K562 (cell line): ENCODE data around the gene KLB. TPM values are rescaled to one million over a fixed set of nuclear protein-coding genes. Genes with fewer than 3 reads are reported as not detected.

Experiments
- POLR2A ChIP-seq: fragments of 450-650 bp; conservative IDR thresholded peaks from 2 replicates; pipeline ENCODE4 v1.6.1; 2016
- SUPT5H ChIP-seq: fragments of 450-650 bp; IDR thresholded peaks from 2 replicates; pipeline ENCODE4 v1.6.1; 2016
- ZBTB17 ChIP-seq: fragments of 450-650 bp; formaldehyde crosslinking; IDR thresholded peaks from 2 replicates; pipeline ENCODE4 v1.4.0; 2020; ENCODE audit warnings: mild to moderate bottlenecking
- ZNF23 ChIP-seq: fragments of 250-450 bp; sonication (Bioruptor Pico); IDR thresholded peaks from 2 replicates; pipeline ENCODE4 v1.4.0; 2020; ENCODE audit warnings: mild to moderate bottlenecking
- ZNF3 ChIP-seq: fragments of 250-450 bp; sonication (Bioruptor Pico); IDR thresholded peaks from 2 replicates; pipeline ENCODE4 v1.5.0; 2021; ENCODE audit warnings: mild to moderate bottlenecking, moderate library complexity
- ZNF507 ChIP-seq: conservative IDR thresholded peaks from 2 replicates; pipeline ENCODE4 v1.6.1; 2017; ENCODE audit warnings: missing genetic modification characterization, missing compliant biosample characterization
- polyA plus RNA-seq, 8 experiments: library from polyadenylated mRNA; depleted of rRNA in 4 of 8; stranded (reverse) in 5 of 8; unstranded in 3 of 8; fragments of >200 nt; fragmentation: Nextera tagmentation in 2 of 8; fragmentation: Illumina TruSeq in 1 of 8; extraction: Ambion mirVana in 2 of 8; extraction: Trizol in 1 of 8; gene quantifications; 2 replicates each; pipeline versions ENCODE4 v1.2.1 to v1.2.3, GENCODE V29; 2011 to 2014; ENCODE audit warnings: inconsistent platforms in 1 of 8, missing spikeins in 1 of 8
- total RNA-seq, 7 experiments: library from RNA; depleted of rRNA in 6 of 7; stranded (reverse); fragments of >200 nt in 6 of 7; fragmentation: Illumina TruSeq in 2 of 7; extraction: Trizol in 2 of 7; gene quantifications; 2 replicates each; pipeline versions ENCODE4 v1.2.1 to v1.2.3, GENCODE V29; 2011 to 2021; ENCODE audit warnings: low replicate concordance in 1 of 7
- TF ChIP-seq, protein P1 (sequence below): sonication (generic); formaldehyde crosslinking; IDR thresholded peaks from 2 replicates; pipeline ENCODE4 v1.8.0; 2022; ENCODE audit warnings: mild to moderate bottlenecking, missing genetic modification reagents
- TF ChIP-seq, protein P2 (sequence below), 2 experiments: fragments of 450-650 bp in 1 of 2; IDR thresholded peaks; 2 replicates each; pipeline ENCODE4 v1.6.1; 2011 to 2017; ENCODE audit warnings: low read depth in 2 of 2, antibody characterized with exemption in 1 of 2, borderline replicate concordance in 1 of 2, low read length in 1 of 2, mild to moderate bottlenecking in 1 of 2, mixed read lengths in 1 of 2; ENCODE audit not compliant: control insufficient read depth in 1 of 2
- TF ChIP-seq, protein P3 (sequence below): fragments of 250-450 bp; sonication (Bioruptor Pico); IDR thresholded peaks from 2 replicates; pipeline ENCODE4 v1.4.0; 2020
- TF ChIP-seq, protein P4 (sequence below): fragments of 450-650 bp; formaldehyde crosslinking; IDR thresholded peaks from 2 replicates; pipeline ENCODE4 v1.4.0; 2022; ENCODE audit warnings: mild to moderate bottlenecking, moderate library complexity

Gene KLB
- total and polyA plus RNA-seq, 9 of the 15 experiments (the other 6 are each of a cell fraction or from before 2014, with no cell fraction given) = 0.04 to 0.13 TPM; not detected in 7

DNA sequence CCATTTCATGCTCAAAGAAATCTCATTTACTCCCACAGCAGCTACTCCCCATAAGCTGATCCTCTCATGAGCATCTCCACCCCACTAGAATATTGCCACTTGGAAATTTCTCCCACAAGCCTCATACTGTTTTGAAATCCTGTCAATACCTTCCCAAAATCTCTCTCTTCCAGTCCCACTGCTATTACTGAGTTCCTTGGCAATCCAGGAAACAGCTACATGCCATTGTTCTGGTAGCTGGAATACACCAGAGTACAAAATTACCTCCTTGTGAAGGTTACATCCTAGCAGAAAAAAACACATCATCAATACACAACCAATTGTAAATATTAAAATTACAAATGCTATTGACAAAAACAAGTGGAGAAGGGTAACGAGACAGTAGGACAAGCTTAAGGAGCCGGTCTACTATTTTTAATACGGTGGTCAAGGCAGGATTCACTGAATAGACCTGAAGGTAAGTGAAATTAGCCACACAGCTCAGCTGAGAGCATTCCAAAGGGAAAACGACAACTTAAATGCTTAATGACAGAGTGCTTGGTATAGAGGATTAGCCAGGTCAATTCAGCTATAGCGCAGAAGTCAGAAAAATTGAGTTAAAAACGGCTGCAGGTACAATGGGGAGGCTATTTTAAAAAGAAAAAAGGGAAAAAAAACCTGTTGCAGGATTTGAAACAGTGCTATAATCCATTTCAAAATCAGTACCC, 45.6 kb downstream of the KLB start (continued):
- TF ChIP-seq, protein P1, sequence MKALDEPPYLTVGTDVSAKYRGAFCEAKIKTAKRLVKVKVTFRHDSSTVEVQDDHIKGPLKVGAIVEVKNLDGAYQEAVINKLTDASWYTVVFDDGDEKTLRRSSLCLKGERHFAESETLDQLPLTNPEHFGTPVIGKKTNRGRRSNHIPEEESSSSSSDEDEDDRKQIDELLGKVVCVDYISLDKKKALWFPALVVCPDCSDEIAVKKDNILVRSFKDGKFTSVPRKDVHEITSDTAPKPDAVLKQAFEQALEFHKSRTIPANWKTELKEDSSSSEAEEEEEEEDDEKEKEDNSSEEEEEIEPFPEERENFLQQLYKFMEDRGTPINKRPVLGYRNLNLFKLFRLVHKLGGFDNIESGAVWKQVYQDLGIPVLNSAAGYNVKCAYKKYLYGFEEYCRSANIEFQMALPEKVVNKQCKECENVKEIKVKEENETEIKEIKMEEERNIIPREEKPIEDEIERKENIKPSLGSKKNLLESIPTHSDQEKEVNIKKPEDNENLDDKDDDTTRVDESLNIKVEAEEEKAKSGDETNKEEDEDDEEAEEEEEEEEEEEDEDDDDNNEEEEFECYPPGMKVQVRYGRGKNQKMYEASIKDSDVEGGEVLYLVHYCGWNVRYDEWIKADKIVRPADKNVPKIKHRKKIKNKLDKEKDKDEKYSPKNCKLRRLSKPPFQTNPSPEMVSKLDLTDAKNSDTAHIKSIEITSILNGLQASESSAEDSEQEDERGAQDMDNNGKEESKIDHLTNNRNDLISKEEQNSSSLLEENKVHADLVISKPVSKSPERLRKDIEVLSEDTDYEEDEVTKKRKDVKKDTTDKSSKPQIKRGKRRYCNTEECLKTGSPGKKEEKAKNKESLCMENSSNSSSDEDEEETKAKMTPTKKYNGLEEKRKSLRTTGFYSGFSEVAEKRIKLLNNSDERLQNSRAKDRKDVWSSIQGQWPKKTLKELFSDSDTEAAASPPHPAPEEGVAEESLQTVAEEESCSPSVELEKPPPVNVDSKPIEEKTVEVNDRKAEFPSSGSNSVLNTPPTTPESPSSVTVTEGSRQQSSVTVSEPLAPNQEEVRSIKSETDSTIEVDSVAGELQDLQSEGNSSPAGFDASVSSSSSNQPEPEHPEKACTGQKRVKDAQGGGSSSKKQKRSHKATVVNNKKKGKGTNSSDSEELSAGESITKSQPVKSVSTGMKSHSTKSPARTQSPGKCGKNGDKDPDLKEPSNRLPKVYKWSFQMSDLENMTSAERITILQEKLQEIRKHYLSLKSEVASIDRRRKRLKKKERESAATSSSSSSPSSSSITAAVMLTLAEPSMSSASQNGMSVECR (CRISPR knock-in tag) = no peak
- TF ChIP-seq ZNF23 (no peak), ZBTB17 (CRISPR knock-in tag) (no peak), ZNF507 (tag) (no peak), POLR2A (peak; percentile 32), SUPT5H (0 out of 2 replicates have a peak, but pooled peaks have one; percentile 10), ZNF3 (no peak)
- TF ChIP-seq, protein P2, sequence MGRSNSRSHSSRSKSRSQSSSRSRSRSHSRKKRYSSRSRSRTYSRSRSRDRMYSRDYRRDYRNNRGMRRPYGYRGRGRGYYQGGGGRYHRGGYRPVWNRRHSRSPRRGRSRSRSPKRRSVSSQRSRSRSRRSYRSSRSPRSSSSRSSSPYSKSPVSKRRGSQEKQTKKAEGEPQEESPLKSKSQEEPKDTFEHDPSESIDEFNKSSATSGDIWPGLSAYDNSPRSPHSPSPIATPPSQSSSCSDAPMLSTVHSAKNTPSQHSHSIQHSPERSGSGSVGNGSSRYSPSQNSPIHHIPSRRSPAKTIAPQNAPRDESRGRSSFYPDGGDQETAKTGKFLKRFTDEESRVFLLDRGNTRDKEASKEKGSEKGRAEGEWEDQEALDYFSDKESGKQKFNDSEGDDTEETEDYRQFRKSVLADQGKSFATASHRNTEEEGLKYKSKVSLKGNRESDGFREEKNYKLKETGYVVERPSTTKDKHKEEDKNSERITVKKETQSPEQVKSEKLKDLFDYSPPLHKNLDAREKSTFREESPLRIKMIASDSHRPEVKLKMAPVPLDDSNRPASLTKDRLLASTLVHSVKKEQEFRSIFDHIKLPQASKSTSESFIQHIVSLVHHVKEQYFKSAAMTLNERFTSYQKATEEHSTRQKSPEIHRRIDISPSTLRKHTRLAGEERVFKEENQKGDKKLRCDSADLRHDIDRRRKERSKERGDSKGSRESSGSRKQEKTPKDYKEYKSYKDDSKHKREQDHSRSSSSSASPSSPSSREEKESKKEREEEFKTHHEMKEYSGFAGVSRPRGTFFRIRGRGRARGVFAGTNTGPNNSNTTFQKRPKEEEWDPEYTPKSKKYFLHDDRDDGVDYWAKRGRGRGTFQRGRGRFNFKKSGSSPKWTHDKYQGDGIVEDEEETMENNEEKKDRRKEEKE (IDR thresholded peaks at IDR 0.05; ENCODE audit: borderline replicate concordance in 1 of 2, control insufficient read depth in 1 of 2, low read depth in 2 of 2, low read length in 1 of 2) = 0 out of 4 replicates have a peak, but pooled peaks of 1 of the 2 experiments have one; percentile 45
- TF ChIP-seq, protein P3, sequence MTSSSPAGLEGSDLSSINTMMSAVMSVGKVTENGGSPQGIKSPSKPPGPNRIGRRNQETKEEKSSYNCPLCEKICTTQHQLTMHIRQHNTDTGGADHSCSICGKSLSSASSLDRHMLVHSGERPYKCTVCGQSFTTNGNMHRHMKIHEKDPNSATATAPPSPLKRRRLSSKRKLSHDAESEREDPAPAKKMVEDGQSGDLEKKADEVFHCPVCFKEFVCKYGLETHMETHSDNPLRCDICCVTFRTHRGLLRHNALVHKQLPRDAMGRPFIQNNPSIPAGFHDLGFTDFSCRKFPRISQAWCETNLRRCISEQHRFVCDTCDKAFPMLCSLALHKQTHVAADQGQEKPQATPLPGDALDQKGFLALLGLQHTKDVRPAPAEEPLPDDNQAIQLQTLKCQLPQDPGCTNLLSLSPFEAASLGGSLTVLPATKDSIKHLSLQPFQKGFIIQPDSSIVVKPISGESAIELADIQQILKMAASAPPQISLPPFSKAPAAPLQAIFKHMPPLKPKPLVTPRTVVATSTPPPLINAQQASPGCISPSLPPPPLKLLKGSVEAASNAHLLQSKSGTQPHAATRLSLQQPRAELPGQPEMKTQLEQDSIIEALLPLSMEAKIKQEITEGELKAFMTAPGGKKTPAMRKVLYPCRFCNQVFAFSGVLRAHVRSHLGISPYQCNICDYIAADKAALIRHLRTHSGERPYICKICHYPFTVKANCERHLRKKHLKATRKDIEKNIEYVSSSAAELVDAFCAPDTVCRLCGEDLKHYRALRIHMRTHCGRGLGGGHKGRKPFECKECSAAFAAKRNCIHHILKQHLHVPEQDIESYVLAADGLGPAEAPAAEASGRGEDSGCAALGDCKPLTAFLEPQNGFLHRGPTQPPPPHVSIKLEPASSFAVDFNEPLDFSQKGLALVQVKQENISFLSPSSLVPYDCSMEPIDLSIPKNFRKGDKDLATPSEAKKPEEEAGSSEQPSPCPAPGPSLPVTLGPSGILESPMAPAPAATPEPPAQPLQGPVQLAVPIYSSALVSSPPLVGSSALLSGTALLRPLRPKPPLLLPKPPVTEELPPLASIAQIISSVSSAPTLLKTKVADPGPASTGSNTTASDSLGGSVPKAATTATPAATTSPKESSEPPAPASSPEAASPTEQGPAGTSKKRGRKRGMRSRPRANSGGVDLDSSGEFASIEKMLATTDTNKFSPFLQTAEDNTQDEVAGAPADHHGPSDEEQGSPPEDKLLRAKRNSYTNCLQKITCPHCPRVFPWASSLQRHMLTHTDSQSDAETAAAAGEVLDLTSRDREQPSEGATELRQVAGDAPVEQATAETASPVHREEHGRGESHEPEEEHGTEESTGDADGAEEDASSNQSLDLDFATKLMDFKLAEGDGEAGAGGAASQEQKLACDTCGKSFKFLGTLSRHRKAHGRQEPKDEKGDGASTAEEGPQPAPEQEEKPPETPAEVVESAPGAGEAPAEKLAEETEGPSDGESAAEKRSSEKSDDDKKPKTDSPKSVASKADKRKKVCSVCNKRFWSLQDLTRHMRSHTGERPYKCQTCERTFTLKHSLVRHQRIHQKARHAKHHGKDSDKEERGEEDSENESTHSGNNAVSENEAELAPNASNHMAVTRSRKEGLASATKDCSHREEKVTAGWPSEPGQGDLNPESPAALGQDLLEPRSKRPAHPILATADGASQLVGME (CRISPR knock-in tag) = no peak
- TF ChIP-seq, protein P4, sequence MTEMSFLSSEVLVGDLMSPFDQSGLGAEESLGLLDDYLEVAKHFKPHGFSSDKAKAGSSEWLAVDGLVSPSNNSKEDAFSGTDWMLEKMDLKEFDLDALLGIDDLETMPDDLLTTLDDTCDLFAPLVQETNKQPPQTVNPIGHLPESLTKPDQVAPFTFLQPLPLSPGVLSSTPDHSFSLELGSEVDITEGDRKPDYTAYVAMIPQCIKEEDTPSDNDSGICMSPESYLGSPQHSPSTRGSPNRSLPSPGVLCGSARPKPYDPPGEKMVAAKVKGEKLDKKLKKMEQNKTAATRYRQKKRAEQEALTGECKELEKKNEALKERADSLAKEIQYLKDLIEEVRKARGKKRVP (CRISPR knock-in tag) = 0 out of 2 replicates have a peak, but pooled peaks have one; percentile 8
